SHP77 treated with DMSO at 0.1 percent for 48 hours (cell line): ENCODE results near the gene KLHL11.
"Not testable (repeated sequence)": the region's sequence is repeated elsewhere in the genome, so short reads cannot be mapped to it uniquely, and the experiment has no call there.

Experiments used
- DNase-seq: peaks from one replicate; lab custom pipeline; 2025; lab: John Stamatoyannopoulos, UW

Gene KLHL11

DNA sequence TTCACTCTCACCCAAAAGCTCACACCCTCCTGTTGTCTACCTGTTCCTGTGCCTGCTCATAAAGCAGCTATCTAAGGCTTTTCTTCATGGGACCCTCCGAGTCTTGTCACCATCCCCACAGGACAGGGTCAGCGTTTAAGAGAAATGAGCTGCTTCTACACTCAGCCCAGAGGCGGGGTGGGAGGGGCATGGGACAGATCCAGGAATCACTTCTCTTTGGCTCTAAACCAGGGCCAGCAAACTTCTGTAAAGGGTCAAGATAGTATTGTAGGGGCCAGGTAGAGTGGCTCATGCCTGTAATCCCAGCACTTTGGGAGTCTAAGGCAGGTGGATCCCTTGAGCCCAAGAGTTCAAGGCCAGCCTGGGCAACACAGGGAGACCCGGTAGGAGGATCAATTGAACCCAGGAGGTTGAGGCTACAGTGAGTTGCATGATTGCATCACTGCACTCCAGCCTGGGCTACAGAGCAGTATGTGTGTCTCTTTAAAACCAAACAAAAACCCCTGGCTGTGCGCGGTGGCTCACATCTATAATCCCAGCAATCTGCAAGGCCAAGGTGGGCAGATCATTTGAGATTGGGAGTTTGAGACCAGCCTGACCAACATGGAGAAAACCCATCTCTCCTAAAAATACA, 23.2 kb upstream of the KLHL11 start:
- DNase-seq = no peak

DNA sequence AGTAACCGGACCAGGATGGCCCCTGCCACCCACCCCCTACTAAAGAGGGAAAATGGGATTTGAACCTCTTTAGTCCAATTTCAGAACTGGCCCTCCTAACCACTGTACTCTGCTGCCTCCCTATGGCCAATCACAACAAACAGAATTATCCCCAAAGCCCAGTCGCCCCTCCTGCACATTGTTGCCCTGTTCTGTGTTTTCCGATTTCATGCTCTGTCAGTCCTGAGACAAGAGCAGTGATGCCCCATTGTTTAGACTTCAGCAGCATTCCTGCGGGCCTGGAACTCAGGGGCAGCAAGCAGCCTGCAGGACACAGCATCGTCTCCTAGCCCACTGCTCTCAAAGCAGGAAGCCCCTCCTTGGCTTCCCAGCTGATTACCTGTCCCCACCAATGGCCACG, 20.5 kb upstream of the KLHL11 start:
- no peak for DNase-seq

DNA sequence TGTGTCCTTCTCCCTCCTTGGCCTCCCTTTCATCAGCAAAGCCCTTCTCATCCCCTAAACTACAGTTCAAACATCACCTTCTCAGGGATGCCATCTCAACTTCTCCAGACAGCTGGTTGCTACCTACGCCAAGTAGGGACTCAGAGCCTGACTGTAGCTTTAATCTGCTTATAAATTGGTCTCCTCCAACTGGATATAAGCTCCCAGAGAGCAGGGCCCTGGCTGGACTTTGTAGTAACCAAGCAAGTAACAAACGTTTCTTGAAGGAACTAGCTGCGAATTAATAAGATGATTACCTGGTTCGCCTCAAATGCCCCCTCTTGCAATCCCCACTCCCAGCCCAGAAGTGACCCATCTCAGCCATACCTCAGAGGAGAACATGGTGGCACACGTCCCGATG, 17.5 kb upstream of the KLHL11 start:
- DNase-seq = no peak

DNA sequence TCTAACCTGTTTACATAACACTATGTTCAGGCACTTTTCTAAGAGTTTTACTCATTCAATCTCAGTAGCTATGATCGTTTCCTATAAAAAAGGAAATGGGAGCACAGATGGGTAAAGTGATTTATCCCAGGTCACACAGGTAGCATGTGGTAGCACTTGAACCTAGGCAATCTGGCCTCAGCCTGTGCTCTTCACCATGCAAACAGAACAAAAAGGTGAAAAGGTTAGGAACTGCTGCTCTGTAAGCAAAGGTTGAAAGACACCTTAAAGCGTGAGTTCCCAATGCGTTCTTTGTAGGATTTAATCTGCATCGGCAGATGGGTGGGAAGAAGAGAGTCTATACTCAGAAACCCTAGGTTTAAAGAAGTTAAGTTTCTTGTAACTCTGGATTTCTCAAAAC, 14.9 kb upstream of the KLHL11 start:
- no peak for DNase-seq

DNA sequence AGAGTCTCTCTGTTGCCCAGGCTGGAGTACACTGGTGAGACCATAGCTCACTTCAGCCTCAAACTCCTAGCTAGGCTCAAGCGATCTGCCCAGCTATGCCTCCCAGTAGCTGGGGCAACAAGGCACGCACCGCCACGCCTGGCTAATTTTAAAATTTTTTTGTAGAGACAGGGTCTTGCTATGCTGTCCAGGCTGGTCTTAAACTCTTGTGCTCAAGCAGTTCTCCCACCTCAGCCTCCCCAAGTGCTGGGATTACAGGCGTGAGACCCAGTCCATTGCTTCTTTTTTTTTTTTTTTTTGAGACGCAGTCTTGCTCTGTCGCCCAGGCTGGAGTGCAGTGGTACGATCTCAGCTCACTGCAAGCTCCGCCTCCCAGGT, 9.1 kb upstream of the KLHL11 start:
- DNase-seq = not testable (repeated sequence)

DNA sequence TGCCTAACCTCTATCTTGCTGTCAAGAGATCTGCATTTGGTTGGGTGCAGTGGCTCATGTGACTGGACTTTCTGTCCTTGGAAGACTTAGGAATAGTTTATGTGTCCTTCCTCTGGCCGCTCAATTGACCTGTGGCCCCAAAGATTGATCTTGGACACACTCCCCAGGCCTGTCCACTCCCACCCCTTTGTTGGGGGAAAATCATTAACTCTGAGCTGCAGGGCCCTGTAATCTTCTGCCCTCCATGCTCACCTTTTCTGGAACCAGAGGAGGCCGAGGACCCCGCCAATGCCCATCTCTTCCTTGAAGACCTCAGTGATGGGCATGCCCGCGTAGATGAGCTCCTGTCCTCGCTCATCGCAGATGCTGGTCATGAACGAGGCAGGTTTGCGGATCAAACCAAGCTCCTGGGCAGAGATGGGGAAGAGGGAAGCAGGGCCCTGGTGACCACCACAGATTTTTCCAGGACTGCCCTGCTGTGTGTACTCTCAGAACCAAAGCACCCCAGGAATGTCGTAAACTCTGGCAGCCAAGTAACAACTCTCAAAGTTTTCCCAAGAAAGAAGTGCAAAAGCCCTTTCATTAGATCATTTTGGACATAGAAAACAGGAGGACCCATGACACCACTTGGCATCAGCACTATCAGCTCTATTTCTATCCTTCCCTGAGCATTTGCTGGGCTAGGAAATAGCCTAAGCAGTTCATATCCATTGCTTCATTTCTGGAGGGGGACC, 8.5 kb upstream of the KLHL11 start:
- no peak for DNase-seq

DNA sequence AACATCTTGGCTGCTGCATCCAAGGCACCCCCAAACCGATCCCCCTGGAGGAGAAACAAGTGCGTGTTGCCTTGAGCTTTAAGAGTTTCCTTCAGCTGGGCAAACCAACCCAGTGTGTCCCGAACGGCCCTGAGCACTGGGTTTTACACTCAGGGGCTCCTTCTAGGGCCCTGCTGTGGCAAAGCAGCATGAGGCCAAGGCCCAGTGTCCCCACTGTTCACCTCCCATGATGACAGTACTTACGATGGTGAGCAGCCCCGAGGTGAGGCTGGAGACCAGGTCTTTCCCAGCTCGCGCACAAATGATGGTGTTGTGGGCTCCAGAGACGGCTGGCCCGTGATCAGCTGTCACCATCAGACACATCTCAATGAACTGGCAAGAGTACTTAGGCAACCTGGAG, 6.6 kb upstream of the KLHL11 start:
- DNase-seq = no peak

DNA sequence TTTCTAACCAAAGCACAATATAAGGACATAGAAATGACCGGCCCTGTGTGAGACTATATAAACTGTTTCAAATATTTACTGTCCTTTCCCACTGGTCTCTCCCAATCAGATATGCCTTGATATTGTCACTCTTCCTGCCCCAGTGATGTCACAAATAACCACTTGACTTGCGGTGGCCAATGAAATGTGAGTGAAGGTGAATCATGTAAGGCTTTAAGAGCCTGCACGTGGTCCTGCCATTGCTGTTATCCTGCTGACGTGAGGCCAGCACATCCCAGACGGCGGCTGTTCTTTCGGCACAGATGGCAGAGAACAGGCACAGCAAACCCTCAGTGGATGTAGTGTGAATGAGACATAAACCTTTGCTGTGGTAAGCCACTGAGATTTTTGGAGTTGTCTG, 5.4 kb upstream of the KLHL11 start:
- DNase-seq = no peak

DNA sequence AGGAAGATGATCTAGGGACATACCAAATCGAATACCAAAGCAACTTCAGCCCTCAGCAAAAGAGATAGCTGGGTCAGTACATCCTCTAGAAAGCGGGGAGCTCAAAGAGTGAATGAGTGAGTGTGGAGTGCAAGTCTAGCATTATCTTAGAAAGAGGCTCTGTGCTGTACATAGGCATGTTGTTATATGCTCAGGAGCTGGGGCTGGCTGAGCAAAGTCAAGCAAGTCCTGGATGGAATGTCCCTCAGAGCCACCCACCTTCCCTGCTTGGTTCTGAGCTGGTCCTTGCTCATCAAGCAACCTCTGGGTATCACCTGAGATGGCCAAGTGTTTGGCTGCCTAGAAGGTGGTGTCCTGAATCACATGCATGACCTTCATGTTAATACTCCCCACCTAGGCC, 4.9 kb upstream of the KLHL11 start:
- DNase-seq = no peak

DNA sequence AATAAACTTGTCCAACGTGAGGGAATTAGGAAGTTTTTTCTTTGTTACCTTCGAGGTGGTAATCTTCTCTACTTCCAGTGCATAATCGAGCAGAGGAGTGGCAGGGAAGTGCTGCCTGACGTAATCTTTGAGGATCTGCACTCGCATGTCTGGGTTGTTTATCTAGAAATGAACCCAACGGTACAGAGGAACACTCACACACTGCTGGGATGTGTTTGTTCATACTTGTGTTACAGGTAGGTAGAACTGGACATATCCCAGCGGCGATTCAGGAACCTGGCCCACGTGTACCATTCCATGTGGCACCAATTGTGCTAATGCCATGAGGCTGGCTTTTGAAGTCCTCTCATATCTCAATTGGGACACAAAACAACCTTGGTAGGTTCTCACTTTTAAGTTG, 4.2 kb upstream of the KLHL11 start:
- no peak for DNase-seq

DNA sequence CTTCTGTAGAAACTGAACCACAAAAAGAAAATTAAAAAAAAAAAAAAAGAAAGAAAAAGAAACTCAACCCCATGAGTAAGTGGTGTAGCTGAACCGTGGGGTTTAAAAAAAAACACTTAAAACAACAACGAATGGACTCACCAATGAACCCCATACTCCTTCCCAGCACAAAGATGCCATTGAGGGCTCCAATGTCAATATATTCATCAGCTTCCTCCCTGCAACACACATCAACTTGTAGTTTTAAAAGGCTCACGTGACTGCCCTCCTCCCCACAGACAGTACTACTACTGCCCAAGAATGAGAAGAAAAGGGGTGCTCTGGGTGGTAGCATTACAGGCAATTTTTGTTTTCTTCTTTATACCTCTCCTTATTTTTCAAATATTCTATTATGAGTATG, 3.3 kb upstream of the KLHL11 start:
- no peak for DNase-seq

DNA sequence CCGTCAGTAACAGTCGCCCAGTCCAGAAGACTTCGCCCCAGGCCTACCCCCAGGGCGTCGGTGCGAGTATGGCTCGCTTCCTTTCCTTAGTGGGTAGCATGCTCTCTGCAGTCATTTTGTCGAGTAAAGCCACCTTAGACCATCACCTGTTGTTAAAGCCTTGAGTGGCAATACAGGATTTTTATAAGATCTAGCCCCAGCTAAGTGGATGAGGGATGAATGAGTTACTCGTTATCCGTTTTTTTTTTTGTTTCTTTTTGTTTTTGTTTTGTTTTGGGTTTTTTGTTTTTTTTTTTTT, 322 bp upstream of the KLHL11 start:
- no peak for DNase-seq

DNA sequence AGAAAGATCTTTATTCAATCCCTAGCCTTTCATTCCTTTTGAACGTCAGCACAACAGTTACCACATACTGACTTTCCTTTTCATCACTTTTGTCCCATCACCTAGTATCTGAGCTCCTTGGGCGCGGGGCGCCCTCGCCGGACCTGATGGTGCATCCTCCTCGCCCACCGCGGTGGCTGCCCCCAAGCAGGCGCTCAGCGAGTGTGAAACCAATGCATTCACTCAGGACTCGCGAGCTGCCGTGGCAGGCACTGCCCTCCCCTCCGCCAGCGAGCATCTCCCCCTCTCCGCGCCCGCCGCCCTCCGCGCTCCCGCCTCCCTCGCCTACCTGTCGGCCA, 756 bp downstream of the KLHL11 start:
- DNase-seq = no peak

DNA sequence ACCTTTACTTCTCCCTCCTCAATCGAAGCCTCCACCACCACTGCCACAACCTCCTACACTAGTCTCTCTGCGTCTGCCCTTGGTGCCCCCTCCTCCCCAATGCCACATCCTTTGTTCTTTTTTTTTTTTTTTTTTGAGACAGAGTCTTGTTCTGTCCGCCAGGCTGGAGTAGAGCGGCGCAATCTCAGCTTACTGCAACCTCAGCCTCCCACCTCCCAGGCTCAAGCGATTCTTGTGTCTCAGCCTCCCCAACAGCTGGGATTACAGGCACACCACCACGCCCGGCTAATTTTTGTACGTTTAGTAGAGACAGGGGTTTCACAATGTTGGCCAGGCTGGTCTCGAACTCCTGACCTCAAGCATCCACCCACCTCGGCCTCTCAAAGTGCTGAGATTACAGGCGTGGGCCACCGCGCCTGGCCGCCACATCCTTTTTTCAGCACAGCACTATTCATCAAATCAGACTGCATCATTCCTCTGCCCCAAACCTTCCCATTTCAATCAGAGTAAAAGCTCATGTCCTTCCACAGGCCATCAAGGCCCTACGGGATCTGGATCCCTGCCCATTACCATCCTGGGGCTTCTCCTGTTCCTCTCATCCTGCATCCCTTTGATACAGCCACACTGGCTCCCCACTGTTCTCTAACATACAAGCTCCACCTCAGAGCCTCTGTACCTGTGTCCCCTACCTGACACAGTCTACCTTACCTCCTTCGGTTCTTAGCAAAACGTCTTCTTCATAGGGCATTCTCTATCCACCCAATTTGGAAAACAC, 2.0 kb downstream of the KLHL11 start:
- DNase-seq = no peak

DNA sequence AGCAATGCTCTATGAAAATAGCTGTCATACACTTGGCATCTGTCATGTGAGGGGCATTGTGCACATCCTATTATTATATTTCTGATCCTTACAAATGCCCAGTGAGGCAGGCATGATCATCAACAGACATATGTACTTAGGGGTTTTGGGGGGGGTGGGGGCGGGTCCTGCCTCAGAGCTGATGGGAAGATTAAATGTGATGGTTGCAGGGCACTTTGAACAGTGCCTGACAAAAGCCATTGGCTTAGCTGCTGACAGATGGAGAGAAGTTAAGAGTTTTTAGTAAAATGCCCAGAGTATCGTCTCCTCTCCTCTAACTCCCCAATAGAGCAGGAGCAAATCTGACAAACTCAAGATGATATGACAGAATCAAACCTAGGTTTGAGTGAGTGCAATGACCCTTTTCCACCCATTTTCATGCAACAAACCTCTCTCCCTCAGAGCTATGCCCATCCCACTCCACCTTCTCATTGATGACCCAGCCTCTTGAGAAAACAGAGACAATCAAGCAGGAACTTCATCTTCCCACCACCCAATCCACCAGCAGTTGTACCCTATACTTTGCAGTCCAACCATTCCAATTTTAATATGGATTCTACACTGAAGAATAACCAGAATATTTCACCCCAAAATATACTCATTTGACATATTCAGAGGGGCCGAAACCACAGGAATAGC, 4.8 kb downstream of the KLHL11 start:
- DNase-seq = no peak

DNA sequence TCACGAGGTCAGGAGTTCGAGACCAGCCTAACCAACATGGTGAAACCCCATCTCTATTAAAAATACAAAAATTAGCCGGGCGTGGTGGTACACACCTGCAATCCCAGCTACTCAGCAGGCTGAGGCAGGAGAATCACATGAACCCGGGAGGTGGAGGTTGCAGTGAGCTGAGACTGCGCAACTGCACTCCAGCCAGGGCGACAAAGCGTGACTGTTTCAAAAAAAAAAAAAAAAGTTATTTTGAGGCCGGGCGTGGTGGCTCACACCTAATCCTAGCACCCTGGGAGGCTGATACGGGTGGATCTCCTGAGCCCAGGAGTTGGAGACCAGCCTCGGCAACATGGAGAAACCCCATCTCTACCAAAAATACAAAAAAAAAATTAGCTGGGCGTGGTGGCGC, 13.8 kb downstream of the KLHL11 start:
- DNase-seq = not testable (repeated sequence)

DNA sequence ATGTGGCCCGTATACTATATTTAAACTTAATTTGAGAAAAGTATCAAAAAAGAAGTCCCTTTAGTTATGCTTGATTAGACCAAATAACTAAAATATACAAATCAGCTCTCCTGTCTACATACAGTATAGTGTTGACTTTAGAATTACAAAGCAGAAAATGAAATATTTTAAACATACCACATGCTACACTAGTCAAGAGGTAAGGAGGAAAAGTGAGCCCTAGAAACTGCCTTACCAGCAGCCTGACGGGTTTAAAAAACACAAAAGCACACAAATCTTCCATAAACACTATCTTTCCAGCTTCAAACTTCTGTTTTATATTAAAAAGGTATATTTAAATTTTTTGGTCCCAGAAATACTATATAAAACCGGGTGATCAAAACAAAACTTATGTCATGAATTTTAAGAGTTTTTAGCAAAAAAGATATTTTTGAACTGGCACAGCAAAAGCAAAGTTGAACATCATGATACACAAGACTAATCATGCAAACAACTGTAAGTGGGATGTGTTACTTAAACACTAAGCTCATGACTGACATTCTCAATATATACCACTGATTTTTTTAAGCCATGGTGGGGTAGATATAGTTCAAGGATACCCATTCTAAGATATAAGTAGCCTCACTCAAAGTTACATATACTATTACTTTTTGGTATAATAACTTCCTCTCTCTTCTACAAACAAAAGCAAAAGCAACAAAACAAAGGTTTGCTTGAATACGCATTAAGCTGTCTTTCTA, 15.8 kb downstream of the KLHL11 start:
- DNase-seq = no peak

DNA sequence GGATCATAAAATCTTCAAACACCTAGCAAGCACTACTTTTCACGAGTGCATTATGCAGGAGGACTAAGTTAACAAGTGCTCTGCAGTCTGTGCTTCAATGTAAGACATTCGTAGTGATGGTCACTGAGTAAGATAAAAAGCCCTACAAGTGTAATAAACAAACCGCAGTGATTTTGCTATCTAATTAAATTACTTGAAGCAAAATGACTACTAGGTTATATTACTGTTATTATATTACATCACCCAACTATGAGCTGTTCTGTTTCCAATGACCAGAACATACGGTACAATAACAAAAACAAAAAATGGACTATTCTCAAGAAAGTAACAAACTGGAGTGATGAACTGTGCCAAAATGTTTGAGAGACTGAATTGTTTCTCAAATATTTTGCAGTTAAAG, 16.4 kb downstream of the KLHL11 start:
- DNase-seq = no peak

DNA sequence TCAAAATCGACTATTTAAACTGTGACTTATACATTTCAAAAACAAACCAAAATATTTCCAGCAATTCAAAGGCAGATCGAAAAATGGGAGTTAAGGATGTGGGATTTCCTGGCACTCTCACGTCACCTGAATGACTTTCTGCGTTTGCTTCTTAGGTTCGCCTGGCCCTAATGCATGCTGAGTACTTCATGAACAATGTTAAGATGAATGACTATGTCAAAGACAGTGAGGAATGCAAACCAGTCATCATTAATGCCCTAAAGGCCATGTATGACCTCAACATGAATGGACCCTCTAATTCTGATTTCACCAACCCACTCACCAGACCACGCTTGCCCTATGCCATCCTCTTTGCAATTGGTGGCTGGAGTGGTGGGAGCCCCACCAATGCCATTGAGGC, 20.3 kb downstream of the KLHL11 start:
- no peak for DNase-seq

DNA sequence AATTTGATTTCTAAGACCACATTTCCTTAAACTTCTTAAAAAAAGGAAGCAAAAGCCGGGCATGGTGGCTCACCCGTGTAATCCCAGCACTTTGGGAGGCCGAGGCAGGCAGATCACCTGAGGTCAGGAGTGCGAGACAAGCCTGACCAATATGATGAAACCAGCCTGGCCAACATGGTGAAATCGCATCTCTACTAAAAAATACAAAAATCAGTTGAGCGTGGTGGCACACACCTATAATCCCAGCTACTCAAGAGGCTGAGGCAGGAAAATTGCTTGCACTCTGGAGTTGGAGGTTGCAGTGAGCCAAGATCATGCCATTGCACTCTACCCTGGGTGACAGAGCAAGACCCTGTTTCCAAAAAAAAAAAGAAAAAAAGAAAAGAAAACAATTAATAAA, 24.4 kb downstream of the KLHL11 start:
- DNase-seq = not testable (repeated sequence)

DNA sequence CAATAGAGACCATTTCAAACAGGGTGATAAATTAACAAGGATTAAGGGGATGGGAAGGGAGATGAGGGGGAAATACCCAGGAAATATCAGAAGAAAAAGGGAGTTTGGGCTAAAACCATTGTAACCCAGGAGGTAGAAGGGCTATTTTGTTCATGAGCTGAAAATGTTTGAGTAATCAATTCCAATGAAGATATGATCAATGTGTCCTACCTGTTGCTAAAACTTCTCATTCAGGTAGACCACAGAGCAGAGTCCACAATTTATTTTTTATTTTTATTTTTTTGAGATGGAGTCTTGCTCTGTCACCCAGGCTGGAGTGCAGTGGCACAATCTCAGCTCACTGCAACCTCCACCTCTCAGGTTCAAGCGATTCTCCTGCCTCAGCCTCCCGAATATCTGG, 25.8 kb downstream of the KLHL11 start:
- not testable (repeated sequence) for DNase-seq

DNA sequence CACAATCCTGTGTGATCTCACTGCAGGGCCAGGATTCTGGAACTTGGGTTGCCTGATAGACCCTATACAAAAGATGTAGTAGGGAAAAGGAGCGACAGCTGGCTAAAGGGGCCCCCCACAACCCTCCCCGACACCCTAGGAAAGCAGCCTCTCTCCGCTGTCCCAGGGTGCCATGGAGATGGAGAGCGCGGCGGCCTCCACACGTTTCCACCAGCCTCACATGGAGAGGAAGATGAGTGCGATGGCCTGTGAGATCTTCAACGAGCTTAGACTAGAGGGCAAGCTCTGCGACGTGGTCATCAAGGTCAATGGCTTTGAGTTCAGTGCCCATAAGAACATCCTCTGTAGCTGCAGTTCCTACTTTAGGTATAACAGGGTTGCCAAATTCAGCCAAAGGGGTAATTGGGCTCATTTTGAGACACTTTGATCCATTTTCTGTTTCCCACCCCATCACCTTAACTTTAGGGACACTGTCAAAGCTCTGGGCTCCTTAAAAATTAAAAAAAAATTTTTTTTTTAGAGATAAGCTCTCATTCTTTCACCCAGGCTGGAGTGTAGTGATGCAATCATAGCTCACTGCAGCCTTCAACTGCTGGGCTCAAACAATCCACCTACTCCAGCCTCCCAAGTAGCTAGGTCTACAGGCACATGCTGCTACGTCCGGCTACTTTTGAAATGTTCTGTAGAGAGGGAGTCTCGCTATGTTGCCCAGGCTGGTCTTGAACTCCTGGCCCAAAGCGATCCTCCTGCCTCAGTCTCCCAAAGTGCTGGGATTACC, 27.3 kb downstream of the KLHL11 start, which contains the start of gene KLHL10:
Gene KLHL10, plus strand, starts transcription at position 65 of the 778 bp plus-strand sequence. Its CDS starts 108 bp downstream, at position 173.
- no peak for DNase-seq
